Neural crest cell (in vitro differentiated cells): ENCODE results near the gene ZSWIM8. TPM values are rescaled to one million over a fixed set of nuclear protein-coding genes. Genes with fewer than 3 reads are reported as not detected.

Source experiments
- DNase-seq: peaks from one replicate; pipeline ENCODE4 v3.0.0; 2021; ENCODE audit warnings: low read depth, mixed read lengths, low spot score
- H3K27ac Mint-ChIP-seq: one replicate; pipeline ENCODE4 v1.8.0; 2021; ENCODE audit warnings: mild to moderate bottlenecking, mixed read lengths; ENCODE audit not compliant: unreplicated experiment
- H3K27me3 Mint-ChIP-seq: 2 replicates; pipeline ENCODE4 v1.8.0; 2021; ENCODE audit warnings: low read depth, mild to moderate bottlenecking, mixed read lengths
- H3K36me3 Mint-ChIP-seq: 2 replicates; pipeline ENCODE4 v1.8.0; 2021; ENCODE audit warnings: low read depth, mild to moderate bottlenecking, mixed read lengths
- H3K4me1 Mint-ChIP-seq: 2 replicates; pipeline ENCODE4 v1.8.0; 2021; ENCODE audit warnings: mixed read lengths
- H3K4me3 Mint-ChIP-seq: one replicate; pipeline ENCODE4 v1.8.0; 2021; ENCODE audit warnings: mild to moderate bottlenecking, mixed read lengths
- H3K9me3 Mint-ChIP-seq: 2 replicates; pipeline ENCODE4 v1.8.0; 2021; ENCODE audit warnings: mixed read lengths
- CTCF ChIP-seq: fragments of 200-600 bp; sonication (generic); conservative IDR thresholded peaks from 2 replicates; pipeline ENCODE4 v1.5.0; 2021; ENCODE audit warnings: antibody characterized with exemption, mild to moderate bottlenecking
- total RNA-seq: library from RNA; stranded (reverse); gene quantifications from 2 replicates; pipeline ENCODE4 v1.2.1, GENCODE V29; 2021

The ZSWIM8 gene
- total RNA-seq, 1 donor from 2014 or later: 74.9 TPM

DNA sequence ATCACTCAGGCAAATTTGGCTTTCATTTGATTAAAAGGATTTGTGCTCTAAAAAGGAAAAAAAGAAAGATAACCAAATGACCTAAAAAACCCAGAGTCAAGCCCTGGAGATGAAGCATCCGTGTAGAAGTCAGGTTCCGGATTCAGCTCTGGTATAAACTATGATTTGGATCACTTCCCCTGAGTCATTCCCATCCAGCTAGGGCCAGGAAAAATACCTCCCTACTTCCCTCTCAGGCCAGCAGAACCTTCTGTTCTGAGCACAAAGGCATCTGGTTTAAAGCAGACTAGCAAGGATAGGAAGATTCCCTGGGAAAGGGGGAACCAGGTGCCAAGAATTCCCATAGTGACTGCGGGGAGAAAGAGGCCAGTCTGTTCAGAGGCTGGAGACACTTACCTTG is 51.7 kb downstream of the ZSWIM8 start:
- Mint-ChIP-seq H3K4me3 (no peak overlapping the region), H3K4me1 (peaks cover 16% of the 10 kb centered on the region), H3K9me3 (no peaks in the 10 kb centered on the region), H3K36me3 (no peaks in the 10 kb centered on the region), H3K27me3 (no peaks in the 10 kb centered on the region), H3K27ac (no peak overlapping the region)
- DNase-seq: no peak
- no peak for TF ChIP-seq CTCF

DNA sequence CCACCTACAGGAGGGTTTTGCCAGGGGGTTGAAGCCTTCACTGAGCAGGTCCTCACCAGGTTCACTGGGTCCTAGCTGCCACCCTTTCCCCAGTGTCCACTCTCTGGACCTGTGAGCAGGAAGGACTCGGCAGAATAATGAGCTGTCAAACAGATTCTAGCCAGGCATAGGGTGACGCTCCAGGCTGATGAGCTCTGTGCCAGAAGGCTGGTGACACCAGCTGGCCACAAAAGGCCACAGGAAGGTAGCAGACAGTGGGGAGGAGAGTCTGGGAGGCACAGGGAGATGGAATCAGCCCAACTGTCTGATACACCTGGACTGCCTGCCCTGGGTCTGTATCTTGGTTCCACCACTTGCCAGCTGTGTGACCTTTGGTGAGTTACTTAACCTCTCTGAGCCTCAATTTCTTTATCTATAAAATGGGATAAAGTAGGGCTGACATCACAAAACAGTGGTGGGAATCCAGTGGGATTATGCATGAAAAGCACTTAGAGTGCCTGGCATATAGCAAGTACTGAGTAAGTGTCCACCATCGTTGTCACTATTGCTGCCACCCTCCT is 52.7 kb downstream of the ZSWIM8 start:
- no peak for DNase-seq
- Mint-ChIP-seq H3K4me1 (peaks cover 16% of the 10 kb centered on the region), H3K36me3 (peaks cover 3% of the 10 kb centered on the region), H3K4me3 (no peak overlapping the region), H3K9me3 (no peaks in the 10 kb centered on the region), H3K27me3 (no peaks in the 10 kb centered on the region), H3K27ac (no peak overlapping the region)
- no peak for TF ChIP-seq CTCF

- no peak overlapping the region for H3K4me3 Mint-ChIP-seq
- no peak for DNase-seq
- H3K4me1 Mint-ChIP-seq: peaks cover 16% of the 10 kb centered on the region
- H3K27ac Mint-ChIP-seq: no peak overlapping the region
- H3K36me3 Mint-ChIP-seq: peaks cover 3% of the 10 kb centered on the region
- no peaks in the 10 kb centered on the region for H3K27me3 Mint-ChIP-seq
- H3K9me3 Mint-ChIP-seq: no peaks in the 10 kb centered on the region
- no peak for TF ChIP-seq CTCF
Observed at GRCh38 chr10:73838827-73839226, 53.4 kb downstream of the ZSWIM8 start.

- Mint-ChIP-seq H3K27me3 (no peaks in the 10 kb centered on the region), H3K9me3 (no peaks in the 10 kb centered on the region), H3K36me3 (peaks cover 3% of the 10 kb centered on the region), H3K4me1 (peaks cover 16% of the 10 kb centered on the region), H3K27ac (no peak overlapping the region), H3K4me3 (no peak overlapping the region)
- TF ChIP-seq CTCF: no peak
- no peak for DNase-seq
Observed at GRCh38 chr10:73839276-73839966, 54.0 kb downstream of the ZSWIM8 start.

DNA sequence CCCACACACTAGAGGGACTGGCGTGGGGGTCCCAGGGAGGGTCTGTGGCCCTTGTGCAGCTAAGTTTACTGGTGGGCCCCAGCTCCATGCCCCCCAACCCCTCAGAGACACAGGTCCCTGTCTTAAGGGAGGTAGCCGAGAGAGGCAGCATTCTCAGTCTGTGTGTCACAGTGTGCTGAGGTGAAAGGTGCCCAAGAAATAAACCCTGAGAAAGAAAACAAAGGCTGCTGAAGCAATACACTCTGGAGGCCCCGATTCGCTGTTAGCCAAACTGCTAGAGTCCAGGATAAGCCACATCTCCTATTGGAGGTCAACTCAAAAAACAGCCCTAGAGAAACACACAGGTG is 54.6 kb downstream of the ZSWIM8 start:
- peaks cover 3% of the 10 kb centered on the region for H3K36me3 Mint-ChIP-seq

More for the DNA sequence above, 54.6 kb downstream of the ZSWIM8 start:
- H3K9me3 Mint-ChIP-seq: no peaks in the 10 kb centered on the region
- no peaks in the 10 kb centered on the region for H3K27me3 Mint-ChIP-seq
- DNase-seq: no peak
- H3K4me1 Mint-ChIP-seq: peaks cover 16% of the 10 kb centered on the region
- no peak for TF ChIP-seq CTCF
- peak overlapping the region; percentile 85 for H3K27ac Mint-ChIP-seq
- no peak overlapping the region for H3K4me3 Mint-ChIP-seq
